COLO668 (cell line): Measurements from ENCODE around the gene TOP3B.

Experiments used
- DNase-seq: peaks from one replicate; lab custom pipeline; 2025; ENCODE audit not compliant: unreplicated experiment; lab: John Stamatoyannopoulos, UW

Gene TOP3B, protein sequence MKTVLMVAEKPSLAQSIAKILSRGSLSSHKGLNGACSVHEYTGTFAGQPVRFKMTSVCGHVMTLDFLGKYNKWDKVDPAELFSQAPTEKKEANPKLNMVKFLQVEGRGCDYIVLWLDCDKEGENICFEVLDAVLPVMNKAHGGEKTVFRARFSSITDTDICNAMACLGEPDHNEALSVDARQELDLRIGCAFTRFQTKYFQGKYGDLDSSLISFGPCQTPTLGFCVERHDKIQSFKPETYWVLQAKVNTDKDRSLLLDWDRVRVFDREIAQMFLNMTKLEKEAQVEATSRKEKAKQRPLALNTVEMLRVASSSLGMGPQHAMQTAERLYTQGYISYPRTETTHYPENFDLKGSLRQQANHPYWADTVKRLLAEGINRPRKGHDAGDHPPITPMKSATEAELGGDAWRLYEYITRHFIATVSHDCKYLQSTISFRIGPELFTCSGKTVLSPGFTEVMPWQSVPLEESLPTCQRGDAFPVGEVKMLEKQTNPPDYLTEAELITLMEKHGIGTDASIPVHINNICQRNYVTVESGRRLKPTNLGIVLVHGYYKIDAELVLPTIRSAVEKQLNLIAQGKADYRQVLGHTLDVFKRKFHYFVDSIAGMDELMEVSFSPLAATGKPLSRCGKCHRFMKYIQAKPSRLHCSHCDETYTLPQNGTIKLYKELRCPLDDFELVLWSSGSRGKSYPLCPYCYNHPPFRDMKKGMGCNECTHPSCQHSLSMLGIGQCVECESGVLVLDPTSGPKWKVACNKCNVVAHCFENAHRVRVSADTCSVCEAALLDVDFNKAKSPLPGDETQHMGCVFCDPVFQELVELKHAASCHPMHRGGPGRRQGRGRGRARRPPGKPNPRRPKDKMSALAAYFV

GRCh38 chr22:21982338-21982965 is at the start of gene TOP3B:
Gene TOP3B, minus strand, starts transcription at chr22:21982787. Its CDS starts 7,078 bp downstream, at chr22:21975709.
- peak; percentile 88 for DNase-seq

- DNase-seq = no peak
Measured at GRCh38 chr22:22031183-22031945, 48.8 kb upstream of the TOP3B start.

DNA sequence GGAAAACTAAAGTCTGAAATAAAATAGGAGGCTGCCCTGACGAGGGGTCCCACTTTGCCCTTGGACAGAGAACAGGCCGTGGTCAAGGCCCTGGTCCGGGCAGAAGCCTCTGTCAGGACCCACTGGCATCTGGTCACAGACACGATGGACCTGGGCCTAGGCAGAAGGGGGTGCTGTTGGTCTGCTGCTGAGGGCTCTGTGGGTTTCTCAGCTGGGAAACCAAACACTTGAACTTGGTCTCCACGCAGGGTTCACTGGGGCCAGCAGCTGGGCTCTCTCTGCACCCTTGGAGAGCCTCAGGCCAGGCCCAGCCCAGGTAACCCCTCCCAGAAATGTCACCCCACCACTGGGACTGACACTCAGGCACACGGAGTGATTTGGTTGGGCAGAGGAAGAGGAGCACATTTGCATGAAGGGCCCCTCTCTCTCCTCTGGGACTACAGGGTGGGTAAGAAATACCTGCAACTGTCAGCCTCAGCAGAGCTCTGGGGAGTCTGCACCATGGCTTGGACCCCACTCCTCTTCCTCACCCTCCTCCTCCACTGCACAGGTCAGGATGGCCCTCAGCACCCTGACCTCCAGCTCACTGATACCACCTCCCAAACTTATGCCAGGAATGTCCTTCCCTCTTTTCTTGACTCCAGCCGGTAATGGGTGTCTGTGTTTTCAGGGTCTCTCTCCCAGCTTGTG is 48.1 kb upstream of the TOP3B start:
- DNase-seq = no peak

DNA sequence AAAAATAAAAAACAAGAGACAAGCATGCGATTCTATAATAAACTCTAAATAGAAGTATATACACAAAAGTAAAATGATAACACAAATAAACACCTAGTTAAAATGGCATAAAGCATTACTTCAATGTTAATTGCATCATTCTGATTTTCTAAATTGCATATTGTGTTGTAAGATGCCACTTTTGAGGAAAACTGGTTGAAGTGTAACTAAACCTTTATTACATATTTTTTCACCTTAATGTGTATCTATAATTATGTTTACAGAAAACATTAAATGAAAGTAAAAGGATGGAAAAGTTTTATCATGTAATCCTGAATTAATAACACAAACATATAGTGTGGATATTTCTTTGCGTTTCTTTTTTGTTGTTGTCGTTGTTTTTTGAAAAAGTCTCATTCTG is 45.4 kb upstream of the TOP3B start:
- no peak for DNase-seq

DNA sequence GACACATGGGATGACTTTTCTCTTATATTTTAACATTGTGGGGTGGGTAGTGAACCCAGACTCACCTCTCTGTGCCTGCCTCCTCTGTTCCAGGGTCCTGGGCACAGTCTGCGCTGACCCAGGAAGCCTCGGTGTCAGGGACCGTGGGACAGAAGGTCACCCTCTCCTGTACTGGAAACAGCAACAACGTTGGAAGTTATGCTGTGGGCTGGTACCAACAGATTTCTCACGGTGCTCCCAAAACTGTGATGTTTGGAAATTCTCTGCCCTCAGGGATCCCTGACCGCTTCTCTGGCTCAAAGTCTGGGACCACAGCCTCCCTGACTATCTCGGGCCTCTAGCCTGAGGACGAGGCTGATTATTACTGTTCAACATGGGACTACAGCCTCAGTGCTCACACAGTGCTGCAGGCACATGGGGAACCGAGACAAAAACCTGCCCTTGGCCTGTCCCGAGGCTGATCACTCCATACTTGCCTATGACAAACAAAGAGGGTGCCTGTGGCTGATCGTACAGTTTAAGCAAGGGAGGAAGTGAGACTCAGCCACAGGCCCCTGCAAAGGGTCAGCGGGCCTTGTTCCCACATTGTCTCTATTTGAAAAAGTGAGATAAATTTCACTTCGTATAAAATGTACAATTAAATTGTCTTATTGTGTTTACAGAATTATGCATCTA is 43.7 kb upstream of the TOP3B start:
- DNase-seq = no peak

- no peak for DNase-seq
Measured at GRCh38 chr22:22025320-22026156, 43.0 kb upstream of the TOP3B start.

GRCh38 chr22:22024440-22024839 is 41.9 kb upstream of the TOP3B start:
- DNase-seq = no peak

DNA sequence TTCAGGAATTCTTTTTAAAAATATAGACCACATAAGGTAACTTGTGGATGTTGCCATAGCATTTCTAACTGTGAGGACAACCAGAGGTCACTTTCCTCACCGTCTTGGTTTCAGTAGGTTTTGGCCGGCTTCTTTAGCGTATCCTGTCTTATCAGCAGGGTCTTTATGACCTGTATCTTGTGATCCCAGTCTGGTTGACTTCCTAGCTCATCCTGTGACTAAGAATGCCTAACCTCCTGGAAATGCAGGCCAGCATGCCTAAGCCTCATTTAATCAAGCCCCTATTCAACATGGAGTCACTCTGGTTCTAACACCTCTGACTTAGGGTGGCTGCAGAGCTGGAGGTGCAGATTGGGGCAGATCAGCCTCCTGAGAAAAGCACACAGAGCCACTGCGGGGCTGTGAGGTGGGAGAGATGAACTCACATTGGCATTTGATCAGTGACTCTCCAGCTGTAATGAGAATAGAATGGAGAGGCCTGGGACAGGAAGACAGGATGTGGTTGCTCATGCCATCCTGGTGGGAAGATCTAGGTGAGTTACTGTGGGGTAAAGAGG is 41.1 kb upstream of the TOP3B start:
- no peak for DNase-seq

- DNase-seq = no peak
Measured at GRCh38 chr22:22022947-22023534, 40.5 kb upstream of the TOP3B start.

- no peak for DNase-seq
Measured at GRCh38 chr22:22022255-22022840, 39.8 kb upstream of the TOP3B start.

DNA sequence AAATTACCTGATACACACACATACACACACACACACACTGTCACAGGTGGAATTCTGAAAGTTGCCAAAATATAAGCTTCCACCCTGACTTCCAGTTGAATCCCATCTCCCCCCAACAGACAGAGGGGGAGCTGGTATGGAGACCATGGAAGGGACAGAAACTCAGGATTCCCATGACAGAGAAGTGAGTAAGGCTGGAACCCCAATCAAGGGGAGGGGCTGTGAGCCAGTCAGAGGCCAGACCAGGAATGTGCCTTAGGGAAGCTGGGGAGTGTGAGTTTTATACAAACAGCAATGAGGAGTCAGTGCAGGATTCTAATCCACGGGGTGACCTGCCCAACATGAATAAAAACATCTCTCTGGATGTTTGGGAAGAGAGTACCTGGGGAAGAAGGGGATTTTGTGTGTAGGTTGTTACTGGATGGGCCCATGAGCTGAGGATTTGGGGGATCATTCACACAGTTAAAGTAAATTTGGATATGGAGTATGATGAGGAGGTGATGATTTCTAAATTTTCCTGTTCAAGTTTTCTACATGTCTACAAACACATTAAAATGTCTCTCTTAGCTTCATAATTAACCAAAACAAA is 38.7 kb upstream of the TOP3B start:
- DNase-seq = no peak

DNA sequence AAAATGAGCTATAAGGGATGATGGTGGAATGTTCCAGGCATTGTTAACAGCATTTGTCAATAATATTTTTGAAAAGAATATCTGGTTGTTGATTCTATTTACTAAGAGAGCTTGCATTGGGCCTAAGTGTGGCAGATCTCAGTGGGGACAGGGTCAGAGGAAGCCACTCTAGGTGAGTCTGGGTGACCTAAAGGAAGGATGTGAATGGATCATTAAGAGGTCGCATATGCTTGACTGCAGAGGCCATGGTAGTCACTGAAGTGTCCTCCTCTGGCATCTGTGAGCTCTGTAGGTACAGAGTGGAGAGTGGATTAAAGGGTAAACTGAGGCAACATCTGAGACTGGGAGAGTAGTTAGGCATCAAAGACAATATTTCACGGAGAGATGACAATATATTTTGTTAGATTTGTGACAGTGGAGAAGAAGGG is 37.9 kb upstream of the TOP3B start:
- no peak for DNase-seq

DNA sequence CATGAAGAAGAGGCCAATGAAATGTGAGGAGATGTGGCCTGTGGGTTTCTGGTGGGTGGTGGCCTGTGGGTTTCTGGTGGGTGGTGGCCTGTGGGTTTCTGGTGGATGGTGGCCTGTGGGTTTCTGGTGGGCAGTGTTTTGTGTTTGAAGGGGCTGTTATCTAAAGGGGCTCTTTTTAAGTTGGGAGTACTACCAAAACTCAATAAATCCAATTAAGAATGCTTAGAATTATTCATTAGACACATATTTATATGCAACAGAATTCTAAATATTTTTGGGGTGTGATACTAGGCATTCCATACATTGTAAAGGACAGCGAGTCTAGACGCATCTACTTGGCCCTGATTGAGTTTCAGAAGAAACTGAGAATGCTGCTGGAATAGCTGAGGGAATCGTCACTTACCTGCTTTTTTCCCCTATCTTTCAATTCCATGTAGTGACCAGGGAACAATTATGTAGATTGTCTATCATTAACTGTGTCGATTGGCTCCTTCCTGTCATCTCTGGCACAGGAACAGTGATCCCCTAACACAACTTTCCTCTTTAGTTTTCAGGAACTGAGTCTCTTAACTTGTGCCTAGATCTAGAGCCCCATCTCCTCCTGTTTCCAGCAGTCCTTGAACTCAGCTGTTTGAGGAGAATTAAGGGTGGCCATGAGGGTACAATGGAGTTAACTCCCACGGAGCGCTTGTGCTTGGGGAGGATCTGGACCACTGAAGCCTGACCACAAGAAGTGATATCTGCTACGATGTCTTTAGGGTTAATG is 37.3 kb upstream of the TOP3B start:
- no peak for DNase-seq

- no peak for DNase-seq
Measured at GRCh38 chr22:22018825-22019658, 36.5 kb upstream of the TOP3B start.

- no peak for DNase-seq
Measured at GRCh38 chr22:22015631-22016030, 33.0 kb upstream of the TOP3B start.

DNA sequence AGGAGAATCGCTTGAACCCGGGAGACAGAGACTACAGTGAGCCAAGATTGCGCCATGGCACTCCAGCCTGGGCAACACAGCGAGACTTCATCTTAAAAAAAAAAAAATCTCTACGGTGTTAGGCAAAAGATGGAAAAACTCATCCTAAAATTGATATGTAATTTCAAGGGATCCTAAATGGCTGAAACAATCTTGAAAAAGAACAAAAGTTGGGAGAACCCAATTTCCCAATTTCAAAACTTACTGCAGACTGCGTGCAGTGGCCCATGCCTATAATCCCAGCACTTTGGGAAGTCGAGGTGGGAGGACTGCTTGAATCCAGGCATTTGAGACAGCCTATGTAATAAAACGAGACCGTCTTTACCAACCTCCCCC is 31.7 kb upstream of the TOP3B start:
- DNase-seq = no peak
